ENCODE results near the gene NELL1.
A peak's percentile ranks its signal among the peaks of the same experiment; 100 is the strongest.

NELL1 gene

DNA sequence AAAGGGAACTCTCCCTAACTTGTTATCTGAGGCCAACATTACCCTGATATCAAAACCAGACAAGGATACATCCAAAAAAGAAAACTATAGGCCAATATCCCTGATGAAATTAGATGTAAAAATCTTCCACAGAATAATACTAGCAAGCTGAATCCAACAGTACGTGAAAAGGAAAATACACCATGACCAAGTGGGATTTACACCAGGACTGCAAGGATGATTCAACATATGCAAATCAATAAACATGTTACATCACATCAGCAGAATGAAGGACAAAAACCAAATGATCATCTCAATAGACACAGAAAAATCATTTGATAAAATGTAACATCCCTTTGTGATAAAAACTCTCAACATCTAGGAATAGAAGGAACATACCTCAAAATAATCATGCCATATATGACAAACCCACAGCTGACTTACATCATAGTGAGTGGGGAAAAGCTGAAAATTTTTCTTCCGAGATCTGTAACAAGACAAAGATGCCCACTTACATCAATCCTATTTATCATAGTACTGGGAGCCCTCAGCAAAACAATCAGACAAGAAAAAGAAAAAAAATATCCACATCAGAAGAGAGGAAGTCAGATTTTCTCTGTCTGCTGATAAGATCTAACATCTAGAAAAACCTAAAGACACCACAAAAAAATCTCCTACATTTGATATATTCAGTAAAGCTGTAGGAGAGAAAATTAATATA is 820.2 kb downstream of the NELL1 start:
- DNase-seq (ENCODE audit: low spot score): no peak

DNA sequence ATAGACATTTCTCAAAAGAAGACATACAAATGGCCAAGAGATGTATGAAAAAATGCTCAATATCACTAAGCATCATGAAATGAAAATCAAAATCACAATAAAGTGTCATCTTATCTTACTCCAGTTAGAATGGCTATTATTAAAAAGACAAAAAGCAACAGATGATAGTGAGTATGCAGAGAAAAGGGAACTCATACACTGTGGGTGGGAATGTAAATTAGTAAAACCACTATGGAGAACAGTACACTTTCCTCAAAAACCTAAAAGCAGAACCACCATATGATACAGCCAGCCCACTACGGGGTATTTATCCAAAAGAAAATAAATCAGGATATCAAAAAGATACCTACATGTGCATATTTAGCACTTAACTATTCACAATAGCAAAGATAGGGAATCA is 823.5 kb downstream of the NELL1 start:
- DNase-seq (ENCODE audit: low spot score): no peak

DNA sequence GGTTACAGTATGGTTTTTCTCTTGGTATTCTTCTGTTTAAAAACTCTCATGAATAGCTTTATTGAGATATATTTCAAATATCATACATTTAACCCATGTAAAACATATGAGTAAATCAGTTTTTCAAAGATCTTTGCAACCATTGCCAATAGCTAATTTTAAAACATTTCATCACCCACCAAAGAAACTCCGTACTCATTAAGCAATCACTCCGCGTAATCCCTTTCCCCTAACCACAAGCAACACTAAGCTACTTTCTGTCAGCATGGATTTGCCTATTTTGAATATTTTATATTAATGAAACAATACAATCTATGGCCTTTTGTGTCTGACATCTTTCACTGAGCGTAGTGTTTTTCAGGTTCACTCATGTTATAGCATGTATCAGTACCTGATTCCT is 825.6 kb downstream of the NELL1 start:
- DNase-seq (ENCODE audit: low spot score): no peak

DNA sequence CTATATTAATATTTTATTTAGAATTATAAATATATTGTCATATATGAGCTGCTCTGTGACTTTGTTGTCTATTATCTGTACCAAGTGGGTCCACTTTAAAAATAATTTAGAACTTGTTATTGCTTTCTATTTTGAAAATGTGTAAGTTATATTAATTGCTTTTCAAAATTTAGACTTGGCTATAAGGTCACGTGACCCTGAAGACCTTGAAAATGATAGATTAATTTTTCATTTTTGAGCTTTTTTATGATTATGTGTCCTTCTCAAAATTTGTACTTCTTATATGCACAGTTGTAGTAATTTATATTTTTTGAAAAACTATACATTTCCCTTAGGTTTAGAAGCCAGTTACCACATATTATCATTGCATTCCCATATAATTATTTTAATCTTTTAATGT is 826.5 kb downstream of the NELL1 start:
- DNase-seq (ENCODE audit: low spot score): no peak

DNA sequence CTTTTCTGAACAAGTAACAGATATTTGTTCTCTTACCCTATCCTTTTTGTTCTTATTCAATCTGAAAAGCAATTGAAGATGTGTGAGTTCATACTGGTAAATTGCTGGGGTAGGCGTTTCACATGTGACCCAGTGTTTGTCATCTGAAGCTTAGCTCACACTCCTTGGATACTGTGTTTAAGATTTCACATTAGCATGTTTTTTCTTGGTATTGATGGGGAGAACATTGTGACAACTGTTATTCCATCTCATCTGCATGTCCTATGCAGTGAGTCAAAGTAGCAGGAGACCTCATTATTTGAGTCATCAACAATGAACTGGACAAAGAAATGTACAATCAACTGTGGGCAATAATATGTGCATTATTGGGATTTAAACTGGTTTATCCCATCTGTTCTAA is 831.9 kb downstream of the NELL1 start:
- no peak for DNase-seq (ENCODE audit: low spot score)

DNA sequence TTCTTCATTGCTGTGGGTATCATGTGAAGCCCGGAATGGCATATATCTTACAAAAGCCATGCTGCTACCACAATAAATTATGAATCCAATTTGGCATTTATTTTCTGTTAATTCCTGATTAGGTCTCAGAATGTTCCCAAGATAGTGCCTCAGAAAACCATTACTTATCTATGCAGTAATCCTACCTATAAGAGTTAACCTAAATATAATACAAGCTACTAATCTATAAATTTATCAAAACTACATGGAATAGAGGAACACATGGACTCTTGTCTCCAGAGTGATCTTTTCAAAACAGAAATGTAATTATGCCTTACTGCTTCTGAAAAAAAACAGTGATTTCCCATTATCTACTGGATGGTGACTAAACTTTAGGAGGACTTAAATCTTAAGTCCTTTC is 835.7 kb downstream of the NELL1 start:
- DNase-seq (ENCODE audit: low spot score): no peak

DNA sequence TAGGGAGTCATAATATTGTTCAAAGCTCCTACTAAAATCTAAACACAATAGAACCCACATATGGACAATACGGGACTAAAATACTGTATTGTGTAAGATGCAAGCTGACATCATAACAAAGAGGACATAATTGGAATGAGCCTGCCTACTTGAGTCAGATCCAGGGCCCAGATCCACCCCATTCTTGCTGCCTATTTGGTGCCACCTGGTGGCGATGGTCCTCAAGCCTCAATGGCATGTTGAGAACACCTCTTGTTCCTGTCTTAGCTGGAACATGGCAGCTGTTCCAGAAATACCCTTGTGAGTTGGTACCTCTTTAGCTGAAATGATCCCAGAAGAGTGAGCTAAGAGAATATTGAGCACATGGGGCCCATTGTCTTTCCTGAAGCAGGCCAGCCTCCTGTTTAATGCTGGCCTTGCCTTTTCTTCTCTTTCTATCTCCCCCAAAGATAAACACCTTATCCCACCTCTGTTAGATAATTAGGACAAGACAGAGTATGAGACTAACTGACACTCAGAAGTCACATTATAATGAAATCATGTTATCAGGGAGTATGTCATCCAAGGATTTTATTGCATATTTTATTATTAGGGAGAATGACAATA is 842.6 kb downstream of the NELL1 start:
- peak; percentile 16 for DNase-seq (ENCODE audit: low spot score)

DNA sequence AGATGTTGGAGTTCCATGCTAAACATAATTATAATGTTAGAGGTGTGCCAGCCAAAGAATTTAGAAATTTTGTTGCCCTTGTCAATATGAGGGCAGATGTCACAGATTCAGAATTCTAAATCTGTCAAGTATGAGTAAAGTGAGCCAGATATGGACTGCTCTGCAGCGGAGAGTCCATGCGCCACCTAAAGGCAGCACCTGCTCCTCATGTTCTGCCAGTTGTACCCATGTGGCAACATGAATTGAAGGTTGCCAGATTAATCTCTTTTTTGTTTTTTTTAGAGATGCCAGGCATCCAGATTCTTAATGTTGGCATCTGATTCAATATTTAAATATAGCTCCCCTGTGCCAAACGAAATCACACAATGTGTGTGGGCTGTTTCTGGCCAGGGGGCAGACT is 844.9 kb downstream of the NELL1 start:
- no peak for DNase-seq (ENCODE audit: low spot score)

DNA sequence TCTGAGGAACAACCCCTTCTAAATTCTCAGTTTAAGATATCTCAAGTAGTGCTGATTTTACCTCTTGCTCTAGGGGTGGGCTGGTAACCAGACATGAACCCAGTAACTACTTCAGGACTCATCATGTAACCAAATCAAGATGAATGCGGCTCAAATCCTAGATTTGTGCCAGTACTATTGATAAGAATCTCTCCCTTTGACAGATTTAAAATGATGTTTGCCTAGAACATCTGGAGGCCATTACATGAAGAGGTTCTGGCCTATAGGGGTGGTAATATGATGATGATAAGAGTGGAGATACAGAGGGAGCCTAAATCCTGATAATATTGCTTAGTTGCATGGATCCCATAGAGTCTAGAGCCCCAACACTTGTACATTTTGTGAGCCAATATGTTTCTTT is 850.9 kb downstream of the NELL1 start:
- DNase-seq (ENCODE audit: low spot score): no peak

DNA sequence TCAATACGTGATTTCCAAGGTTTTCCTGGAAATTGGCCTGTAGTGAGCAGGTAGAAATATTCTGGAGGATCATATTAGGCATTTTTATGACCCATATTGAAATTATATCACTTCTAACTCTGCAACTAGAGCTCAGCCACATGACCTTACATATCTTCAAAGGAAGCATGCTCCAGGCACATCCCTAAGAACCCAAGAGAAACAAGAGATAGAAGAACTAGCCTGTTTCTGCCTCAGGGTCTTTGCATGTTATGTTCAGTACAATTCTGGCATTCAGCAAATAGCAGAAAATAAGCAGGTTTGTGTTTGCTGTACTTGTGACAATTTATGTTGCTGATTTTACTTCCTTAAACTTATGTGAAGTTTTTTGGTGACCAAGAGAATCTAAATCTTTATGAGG is 859.8 kb downstream of the NELL1 start:
- no peak for DNase-seq (ENCODE audit: low spot score)

DNA sequence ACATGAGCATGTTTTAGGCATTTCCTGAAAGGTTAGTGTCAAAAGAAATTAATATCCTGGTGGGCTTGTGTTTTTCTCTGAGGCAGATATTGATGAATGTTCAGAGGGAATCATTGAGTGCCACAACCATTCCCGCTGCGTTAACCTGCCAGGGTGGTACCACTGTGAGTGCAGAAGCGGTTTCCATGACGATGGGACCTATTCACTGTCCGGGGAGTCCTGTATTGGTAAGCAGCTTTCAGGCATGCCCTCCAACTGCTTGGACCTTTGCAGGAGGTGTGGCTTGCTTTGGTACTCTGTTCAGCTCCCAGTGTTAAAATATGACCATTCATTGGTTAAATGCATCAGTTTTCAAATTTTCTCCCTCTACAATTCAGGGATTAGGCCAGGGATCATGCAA is 864.9 kb downstream of the NELL1 start:
- DNase-seq (ENCODE audit: low spot score): no peak

DNA sequence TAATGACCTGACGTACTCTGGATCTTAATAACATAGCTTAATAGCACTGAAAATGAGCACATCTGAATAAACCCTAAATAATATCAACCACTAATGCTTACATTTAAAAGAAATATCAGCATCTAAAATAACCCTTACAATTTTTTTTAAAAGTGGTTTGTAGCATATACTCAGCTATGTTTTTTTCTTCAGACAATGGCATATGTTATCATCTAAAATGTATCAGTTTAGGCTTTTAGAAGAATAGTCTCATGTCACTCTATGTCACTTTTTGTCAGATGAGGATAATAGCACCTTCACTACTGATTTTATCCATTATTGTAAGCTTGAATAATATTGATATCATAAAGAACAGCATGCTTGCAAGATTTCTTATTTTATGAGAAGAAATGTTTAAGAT is 868.6 kb downstream of the NELL1 start:
- no peak for DNase-seq (ENCODE audit: low spot score)

DNA sequence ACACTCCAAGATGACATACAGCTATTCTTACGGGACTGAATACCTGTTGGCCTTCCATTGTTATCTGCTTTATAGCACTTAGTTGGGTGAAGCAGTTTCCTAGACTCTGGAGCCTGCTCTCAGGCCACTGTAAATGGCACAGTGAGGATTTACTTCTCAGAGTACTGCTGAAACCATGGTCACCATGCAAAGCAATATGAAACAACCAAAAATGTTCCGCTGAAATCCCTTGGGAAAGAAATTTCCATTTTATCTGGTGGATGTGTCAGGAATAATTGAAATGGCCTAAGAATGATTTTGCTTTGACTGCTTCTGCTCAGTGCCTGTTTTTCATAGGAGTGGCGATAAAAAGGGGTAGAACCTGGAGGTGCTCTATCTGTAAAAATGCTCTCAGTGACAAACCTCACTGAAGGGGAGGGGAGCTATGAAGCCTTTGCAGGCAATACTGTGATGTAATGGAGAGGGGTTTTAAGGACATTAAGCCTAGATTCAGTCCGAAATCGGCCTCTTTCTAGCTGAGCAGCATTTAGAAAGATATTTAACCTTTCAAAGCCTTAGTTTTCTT is 871.9 kb downstream of the NELL1 start:
- no peak for DNase-seq (ENCODE audit: low spot score)

DNA sequence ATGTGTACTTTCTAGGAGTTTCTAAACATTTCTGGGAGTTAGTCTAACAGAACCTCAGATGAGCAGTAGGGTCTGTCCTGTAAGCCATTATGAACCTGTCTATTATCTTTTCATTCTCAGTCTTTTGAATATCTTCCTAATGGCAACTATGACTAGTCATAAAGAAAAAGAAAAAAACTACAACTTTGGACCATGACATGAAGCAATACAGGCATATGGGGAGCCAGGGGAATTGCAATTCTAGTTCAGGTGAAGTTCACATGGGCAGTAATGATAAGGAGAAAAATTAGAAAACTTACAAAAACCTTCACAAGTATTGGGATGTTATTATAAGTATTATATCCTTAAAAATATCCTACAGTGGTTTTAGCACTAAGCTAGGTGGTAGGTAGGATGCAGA is 874.5 kb downstream of the NELL1 start:
- no peak for DNase-seq (ENCODE audit: low spot score)

DNA sequence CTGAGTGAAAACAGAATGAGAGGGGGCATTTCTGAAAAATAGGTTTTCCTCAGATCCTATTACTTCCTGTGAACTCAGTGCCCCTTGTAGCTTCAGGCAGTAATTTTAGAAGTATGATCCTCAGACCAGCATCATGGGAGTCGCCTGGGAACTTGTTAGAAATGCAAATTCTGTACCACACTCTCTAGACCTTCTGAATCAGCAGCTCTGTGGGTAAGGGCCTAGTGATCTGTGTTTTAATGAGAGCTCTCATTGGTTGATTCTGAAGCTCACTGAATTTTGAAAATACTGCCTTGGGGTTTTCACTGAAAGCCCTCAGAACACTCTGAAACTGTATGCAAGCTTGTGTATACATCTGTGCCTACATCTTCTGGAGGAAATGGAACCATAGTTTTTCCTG is 876.3 kb downstream of the NELL1 start:
- DNase-seq (ENCODE audit: low spot score): no peak

DNA sequence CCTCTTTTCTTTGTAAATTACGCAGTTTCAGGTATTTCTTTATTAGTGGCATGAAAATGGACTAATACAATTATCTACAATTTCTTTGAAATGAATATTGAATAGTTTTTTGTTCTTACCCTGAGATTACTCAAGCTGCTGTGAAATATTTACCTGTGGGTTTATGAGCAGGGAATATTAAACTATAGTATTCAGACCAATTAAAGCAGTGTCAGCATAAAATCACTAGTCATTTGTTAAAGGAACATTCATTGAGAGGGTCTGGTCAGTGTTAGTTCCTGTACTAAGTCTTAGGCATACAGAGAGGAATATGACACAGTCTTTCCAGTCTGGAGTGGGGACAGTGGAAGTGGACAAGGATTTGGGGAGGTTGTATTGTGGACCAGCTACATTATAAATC is 877.3 kb downstream of the NELL1 start:
- no peak for DNase-seq (ENCODE audit: low spot score)

DNA sequence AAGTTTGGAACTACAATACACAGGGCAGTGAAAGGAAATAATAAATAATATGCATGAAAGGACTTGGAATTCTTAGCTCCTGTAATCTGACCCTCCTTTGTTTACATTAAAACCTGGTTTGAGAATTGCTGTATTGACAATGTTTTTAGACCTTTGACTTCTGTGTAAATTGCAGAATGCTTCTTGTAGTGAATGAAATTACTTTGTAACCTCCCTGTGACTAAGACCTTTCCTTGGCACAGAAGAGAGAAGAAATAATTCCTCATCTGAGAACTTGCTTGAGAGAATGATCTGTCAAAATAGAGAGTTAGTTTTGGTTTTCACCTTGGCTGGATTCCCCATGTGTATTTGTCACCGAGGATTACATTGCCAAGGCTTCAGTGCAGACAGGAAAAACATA is 883.5 kb downstream of the NELL1 start:
- no peak for DNase-seq (ENCODE audit: low spot score)

DNA sequence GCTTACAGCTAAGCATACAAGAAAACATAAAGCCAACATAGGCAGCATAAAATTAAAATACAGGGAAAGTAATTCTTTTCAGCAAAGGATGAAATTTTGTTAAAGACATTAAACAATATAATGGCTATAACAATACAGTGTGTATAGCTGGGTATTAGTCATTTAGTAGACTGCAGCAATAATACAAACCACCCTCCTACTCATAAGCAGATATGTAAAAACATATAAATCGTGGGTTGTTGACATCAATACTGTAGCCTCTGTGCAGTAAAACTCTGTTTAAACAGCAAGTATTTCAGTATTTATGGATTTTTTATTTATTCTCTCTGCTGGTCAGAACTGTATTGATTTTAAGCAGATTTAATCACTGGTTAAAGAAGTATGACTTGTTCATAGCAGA is 884.4 kb downstream of the NELL1 start:
- no peak for DNase-seq (ENCODE audit: low spot score)

DNA sequence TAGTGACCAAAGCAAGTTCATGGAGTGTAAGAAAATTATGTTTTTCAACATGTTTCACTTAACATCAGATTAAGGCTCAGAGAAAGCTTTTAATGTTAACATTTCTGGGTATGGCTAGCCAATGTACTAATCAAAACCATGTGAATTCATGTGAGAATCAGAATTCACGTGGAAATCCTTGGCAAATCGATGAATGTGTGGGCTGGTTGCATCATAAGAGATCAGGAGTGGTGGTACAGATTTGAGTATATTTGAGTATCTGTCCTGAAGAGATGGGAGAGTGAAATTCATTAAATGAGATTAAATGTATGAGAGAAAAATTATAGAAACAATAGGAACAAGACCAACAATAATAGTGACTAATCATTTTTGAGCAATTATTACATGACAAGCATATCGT is 884.9 kb downstream of the NELL1 start:
- no peak for DNase-seq (ENCODE audit: low spot score)

DNA sequence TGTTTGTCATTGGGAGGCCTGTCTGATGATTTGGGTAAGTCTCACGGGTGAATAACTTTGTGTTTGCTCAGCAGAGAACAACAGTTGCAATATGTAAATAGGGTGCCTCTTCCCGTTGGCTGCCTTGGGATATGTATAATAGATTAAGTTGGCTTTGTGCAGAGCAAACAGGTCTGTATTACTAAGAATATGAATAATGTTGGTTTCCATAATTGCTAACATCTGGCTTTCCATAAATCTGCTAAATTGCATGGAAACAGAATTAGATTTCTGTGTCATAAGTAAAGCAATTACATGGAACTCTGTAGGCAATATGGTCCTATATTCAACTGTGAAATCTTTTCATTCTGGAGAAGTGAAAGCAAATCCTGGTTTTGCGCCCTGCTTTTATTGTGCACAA is 887.5 kb downstream of the NELL1 start:
- no peak for DNase-seq (ENCODE audit: low spot score)

DNA sequence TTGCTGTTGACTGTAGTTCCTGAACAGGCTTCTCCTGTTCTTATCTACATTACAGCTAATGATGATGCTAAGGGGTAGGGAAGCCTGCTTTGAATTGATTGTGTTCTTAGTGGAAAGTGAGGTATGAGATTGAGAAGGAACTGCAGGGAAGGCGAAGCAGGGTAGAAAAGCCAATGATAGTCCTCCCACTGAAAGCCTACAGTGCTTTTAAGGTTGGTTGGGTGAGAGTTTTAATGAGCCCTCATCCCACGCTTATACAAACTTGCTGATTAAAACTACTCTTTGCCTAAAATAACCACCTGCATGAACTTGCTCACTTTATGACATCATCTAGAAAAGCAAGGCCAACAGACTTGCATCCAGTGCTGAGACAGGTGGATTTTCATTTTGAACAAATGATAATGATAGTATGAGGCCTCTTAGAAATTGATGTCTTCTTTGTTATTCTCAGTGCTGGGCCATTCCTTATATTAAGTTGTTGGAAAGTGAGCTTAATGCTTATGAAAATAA is 891.1 kb downstream of the NELL1 start:
- DNase-seq (ENCODE audit: low spot score): peak; percentile 11

DNA sequence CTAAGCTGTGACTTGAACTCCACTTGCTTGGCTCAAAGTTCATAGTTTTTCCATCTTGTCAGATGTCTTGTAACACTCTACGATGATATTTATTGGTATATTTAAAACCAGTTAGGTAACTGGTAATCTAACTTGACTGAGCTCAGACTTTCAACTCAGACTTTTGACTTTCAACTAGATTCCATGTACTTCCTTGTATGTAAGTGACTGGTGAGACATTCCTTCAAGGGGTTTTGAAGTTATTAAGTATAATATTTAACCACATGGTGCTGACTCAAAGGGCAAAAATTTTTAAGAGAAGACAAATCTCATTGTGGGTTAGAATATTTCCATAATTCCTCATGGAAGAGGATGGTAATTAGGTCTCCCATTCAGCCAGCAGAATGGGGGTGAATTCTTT is 892.2 kb downstream of the NELL1 start:
- DNase-seq (ENCODE audit: low spot score): no peak

DNA sequence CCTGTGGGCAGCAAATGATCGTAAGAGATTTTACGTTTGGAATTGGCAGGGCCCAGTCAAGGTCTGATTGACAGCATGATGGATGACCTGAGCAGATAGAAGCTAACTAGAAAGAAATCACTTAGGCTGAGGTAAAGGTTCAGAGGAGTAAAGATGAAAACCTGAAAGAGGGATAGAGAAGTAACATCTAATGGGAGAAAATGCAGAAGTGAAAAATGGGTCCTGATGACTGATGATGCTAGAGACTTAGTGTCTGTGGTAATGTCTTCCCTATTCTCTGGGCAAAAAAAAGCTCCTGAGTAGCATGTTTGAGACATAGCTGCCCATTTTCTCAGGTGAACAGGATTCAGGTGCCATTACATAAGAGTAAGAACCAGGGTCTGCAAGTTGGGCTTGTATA is 894.7 kb downstream of the NELL1 start:
- no peak for DNase-seq (ENCODE audit: low spot score)

Data from putamen (tissue), 1 donor.